Measurements from ENCODE around the gene SPATA7.

GRCh38 chr14:88351966-88352691 is 33.3 kb upstream of the SPATA7 start:
- TF ChIP-seq CTCF (IDR thresholded peaks at IDR 0.05): no peak
- no peak for TF ChIP-seq EP300 (IDR thresholded peaks at IDR 0.05)
